Measurements from ENCODE around the gene GTPBP2.

GRCh38 chr6:43627008-43627825, 1.8 kb downstream of the GTPBP2 start:
- no peak; the same call in 1 of the 2 replicates for TF ChIP-seq POLR2AphosphoS5 (IDR thresholded peaks at IDR 0.05; ENCODE audit: borderline replicate concordance, low read depth, low read length)
- TF ChIP-seq EZH2 (IDR thresholded peaks at IDR 0.05) = no peak
- TF ChIP-seq FOXP2 (optimal IDR thresholded peaks at IDR 0.05; ENCODE audit: control extremely low read depth, extremely low read length, insufficient read depth) = no peak

Data from SK-N-MC (cell line).